NCI-H748 treated with DMSO at 0.1 percent for 48 hours (cell line): Measurements from ENCODE around the gene SEMA6C.
"Not testable (repeated sequence)": the region's sequence is repeated elsewhere in the genome, so short reads cannot be mapped to it uniquely, and the experiment has no call there.

Experiments used
- DNase-seq: peaks from one replicate; lab custom pipeline; 2025; lab: John Stamatoyannopoulos, UW

Gene SEMA6C

GRCh38 chr1:151146412-151147131 is at the start of gene SEMA6C:
SEMA6C (minus strand) TSS chr1:151146631; CDS start chr1:151142621, 4,010 bp downstream.
- peak; percentile 84 for DNase-seq

- DNase-seq = not testable (repeated sequence)
Observed at GRCh38 chr1:151194894-151195594, 48.6 kb upstream of the SEMA6C start.

- no peak for DNase-seq
Observed at GRCh38 chr1:151193856-151194255, 47.4 kb upstream of the SEMA6C start.

GRCh38 chr1:151193304-151193703 is 46.9 kb upstream of the SEMA6C start:
- no peak for DNase-seq

GRCh38 chr1:151192047-151192446 is 45.6 kb upstream of the SEMA6C start:
- no peak for DNase-seq

GRCh38 chr1:151189637-151190445 is 43.4 kb upstream of the SEMA6C start, which contains the start of gene VPS72:
VPS72 (minus strand) TSS chr1:151190197; CDS start chr1:151190121, 76 bp downstream.
- DNase-seq = peak; percentile 77

- DNase-seq = not testable (repeated sequence)
Observed at GRCh38 chr1:151188667-151189066, 42.2 kb upstream of the SEMA6C start.

- DNase-seq = no peak
Observed at GRCh38 chr1:151187205-151187604, 40.8 kb upstream of the SEMA6C start.

- DNase-seq = no peak
Observed at GRCh38 chr1:151184211-151184610, 37.8 kb upstream of the SEMA6C start.

GRCh38 chr1:151176514-151177045 is 30.1 kb upstream of the SEMA6C start:
- DNase-seq = no peak

GRCh38 chr1:151175863-151176262 is 29.4 kb upstream of the SEMA6C start, which contains the start of gene TMOD4:
TMOD4 (minus strand) TSS chr1:151175981; CDS start chr1:151174875, 1,106 bp downstream.
- no peak for DNase-seq

- DNase-seq = no peak
Observed at GRCh38 chr1:151175041-151175741, 28.8 kb upstream of the SEMA6C start.

GRCh38 chr1:151171190-151171589 is 24.8 kb upstream of the SEMA6C start:
- no peak for DNase-seq

GRCh38 chr1:151167116-151167515 is 20.7 kb upstream of the SEMA6C start:
- DNase-seq = no peak

- DNase-seq = no peak
Observed at GRCh38 chr1:151166505-151166956, 20.1 kb upstream of the SEMA6C start.

GRCh38 chr1:151165738-151166504 is 19.5 kb upstream of the SEMA6C start, which contains the start of the genes LYSMD1 and SCNM1:
LYSMD1 (minus strand) TSS chr1:151165902; CDS start chr1:151165258, 644 bp downstream.
SCNM1 (plus strand) TSS chr1:151166144; CDS start chr1:151166153, 9 bp downstream.
- peak; percentile 93 for DNase-seq

- peak; percentile 69 for DNase-seq
Observed at GRCh38 chr1:151165281-151165737, 18.9 kb upstream of the SEMA6C start.

- no peak for DNase-seq
Observed at GRCh38 chr1:151164732-151165280, 18.4 kb upstream of the SEMA6C start.

- no peak for DNase-seq
Observed at GRCh38 chr1:151159373-151159772, 12.9 kb upstream of the SEMA6C start.

GRCh38 chr1:151158751-151159251 is 12.4 kb upstream of the SEMA6C start:
- DNase-seq = no peak
